Pancreas (tissue), 10 donors: ENCODE data around the gene DMWD. TPM values are rescaled to one million over a fixed set of nuclear protein-coding genes. Genes with fewer than 3 reads are reported as not detected.
A peak's percentile ranks its signal among the peaks of the same experiment; 100 is the strongest.
"Not testable (repeated sequence)": the region's sequence is repeated elsewhere in the genome, so short reads cannot be mapped to it uniquely, and the experiment has no call there.

Experiments
- ATAC-seq, 4 donors: fragments of 200-7000 bp; cut with Tn5 transposase; one replicate each; pipeline versions ENCODE4 v1.8.0 to v1.9.1; 2020; ENCODE audit warnings: mild to moderate bottlenecking in 4 of 4, moderate library complexity in 4 of 4
- DNase-seq, 6 donors: peaks; one replicate each; pipeline ENCODE4 v3.0.0-alpha.2; 2020
- FAIRE-seq: peaks from 2 replicates; lab custom pipeline; 2012; peaks lifted over from hg19 to GRCh38; lab: Jason Lieb, UNC
- H3K27ac ChIP-seq, 4 donors: fragments of 200-600 bp; sonication (generic); 1 replicate in 3 of 4; 2 replicates in 1 of 4; pipeline versions ENCODE4 v1.5.0 to v1.8.0; 2020
- H3K27me3 ChIP-seq, 4 donors: fragments of 200-600 bp; one replicate each; pipeline ENCODE4 v1.8.0; 2021
- H3K36me3 ChIP-seq, 3 donors: fragments of 200-600 bp; sonication (generic) in 1 of 3; one replicate each; pipeline versions ENCODE4 v1.5.0 to v1.8.0; 2020 to 2021
- H3K4me1 ChIP-seq, 3 donors: fragments of 200-600 bp; one replicate each; pipeline ENCODE4 v1.8.0; 2021
- H3K4me3 ChIP-seq, 4 donors: fragments of 200-600 bp; sonication (generic) in 2 of 4; one replicate each; pipeline versions ENCODE4 v1.5.0 to v1.8.0; 2020 to 2021
- H3K9me3 ChIP-seq, 4 donors: fragments of 200-600 bp; one replicate each; pipeline ENCODE4 v1.8.0; 2021
- CTCF ChIP-seq, 4 donors: fragments of 200-600 bp; sonication (generic) in 3 of 4; IDR thresholded peaks; one replicate each; pipeline versions ENCODE4 v1.5.0 to v1.8.0; 2021; ENCODE audit warnings: antibody characterized with exemption in 4 of 4
- WGBS, 2 donors: extraction: QIAGEN DNeasy Blood & Tissue Kit; methylation state at CpG; one replicate each; pipeline ENCODE4 v1.1.7; 2013; 5-methylcytosine and 5-hydroxymethylcytosine counted together
- intact Hi-C, 3 donors: fragments of 100-400 bp; cut with DNase I; formaldehyde crosslinking; loops; one replicate each; pipeline versions ENCODE4 v1.11.1 to v1.14.2; 2022
- polyA plus RNA-seq, 2 donors: library from polyadenylated mRNA; stranded (reverse); fragments of 200-250 nt; gene quantifications; one replicate each; pipeline ENCODE4 v1.2.3, GENCODE V29; 2013
- total RNA-seq, 6 donors: library from RNA; stranded (reverse); fragmentation: NEBNext Ultra II Directional in 4 of 6; extraction: Animal tissue kit (Norgen Biotek cat#: 25700) in 4 of 6; gene quantifications; one replicate each; pipeline versions ENCODE4 v1.2.1 to v1.2.4, GENCODE V29; 2021 to 2023
- donor health status: healthy with polysubstance abuse.
- donor health status: DM: no; HTN: no; CAD: no; lungs with moderate emphysema.
- donor health status: DM: no; HTN: no; CAD: no.
- donor health status: control.
- donor health status: control.
- donor health status: Bipolar disorder and iron deficiency.
- donor health status: DM: yes; HTN: yes; CAD: no.
- donor health status: DM: no; HTN: no; CAD: no.
- donor health status: DM: no; HTN: no; CAD: no.
- donor health status: DM: yes; HTN: yes; CAD: no.

DMWD gene
- total and polyA plus RNA-seq, 8 donors = 14.2 to 39.8 (median 18.6) TPM

GRCh38 chr19:45801603-45802175 is 9.0 kb upstream of the DMWD start:
- no peak overlapping the region for H3K4me3 ChIP-seq
- FAIRE-seq = no peak
- H3K27ac ChIP-seq = no peak overlapping the region
- no peak for DNase-seq
- no peak for ATAC-seq
- intact Hi-C loops = no loop called here
- TF ChIP-seq CTCF (IDR thresholded peaks at IDR 0.05) = no peak
- H3K27me3 ChIP-seq = no peaks in the 10 kb centered on the region
- peaks cover 0 to 7% (median 0%) of the 10 kb centered on the region in 3 donors for H3K4me1 ChIP-seq
- WGBS, 2 donors = 81 to 89% methylated on average over 7 of the region's 7 CpGs
- H3K36me3 ChIP-seq = no peaks in the 10 kb centered on the region
- H3K9me3 ChIP-seq = no peaks in the 10 kb centered on the region

- no peaks in the 10 kb centered on the region for H3K36me3 ChIP-seq
- peak in 2 of 6 donors; percentile 60 to 79 for DNase-seq
- no peak for TF ChIP-seq CTCF (IDR thresholded peaks at IDR 0.05)
Observed at GRCh38 chr19:45800070-45800553, 7.5 kb upstream of the DMWD start.

GRCh38 chr19:45799541-45799940 is 6.9 kb upstream of the DMWD start:
- peak in 1 of 4 donors; percentile 6 for ATAC-seq
- FAIRE-seq, H3K27me3 ChIP-seq, H3K27ac ChIP-seq, H3K4me3 ChIP-seq, H3K36me3 ChIP-seq, DNase-seq, H3K9me3 ChIP-seq, H3K4me1 ChIP-seq, intact Hi-C loops: not testable (repeated sequence)
- WGBS, 2 donors = 74 to 83% methylated on average over 5 of the region's 5 CpGs

More at GRCh38 chr19:45800070-45800553, 7.5 kb upstream of the DMWD start:
- 78 to 80% methylated on average over 8 of the region's 8 CpGs for WGBS, 2 donors
- ATAC-seq (no peak), FAIRE-seq (no peak)
- H3K4me3 ChIP-seq = no peak overlapping the region
- H3K27me3 ChIP-seq = no peaks in the 10 kb centered on the region
- intact Hi-C loops = no loop called here
- H3K4me1 ChIP-seq = peaks cover 0 to 7% (median 0%) of the 10 kb centered on the region in 3 donors
- no peaks in the 10 kb centered on the region for H3K9me3 ChIP-seq
- no peak overlapping the region for H3K27ac ChIP-seq

GRCh38 chr19:45798995-45799517 is 6.4 kb upstream of the DMWD start:
- Histone ChIP-seq H3K27me3 (no peaks in the 10 kb centered on the region), H3K4me1 (peaks cover 0 to 7% (median 0%) of the 10 kb centered on the region in 3 donors), H3K9me3 (no peaks in the 10 kb centered on the region), H3K27ac (no peak overlapping the region), H3K36me3 (no peaks in the 10 kb centered on the region), H3K4me3 (no peak overlapping the region)
- FAIRE-seq = no peak
- intact Hi-C loops = no loop called here
- peak in 3 of 6 donors; percentile 46 to 79 (median 75) for DNase-seq
- 3 to 4% methylated on average over 10 of the region's 10 CpGs for WGBS, 2 donors
- ATAC-seq = peak; percentile 75 to 95 (median 90)
- peak; percentile 60 to 91 (median 82) for TF ChIP-seq CTCF (IDR thresholded peaks at IDR 0.05)

GRCh38 chr19:45794627-45795026 is 2.0 kb upstream of the DMWD start:
- TF ChIP-seq CTCF (IDR thresholded peaks at IDR 0.05) = no peak
- no peak for ATAC-seq
- H3K4me1 ChIP-seq = peaks cover 7 to 9% (median 8%) of the 10 kb centered on the region in 3 donors
- WGBS, 2 donors = 63 to 86% methylated on average over 2 of the region's 2 CpGs
- intact Hi-C loops = no loop called here
- H3K27me3 ChIP-seq = no peaks in the 10 kb centered on the region
- no peak for FAIRE-seq
- no peaks in the 10 kb centered on the region for H3K9me3 ChIP-seq
- no peak for DNase-seq
- no peaks in the 10 kb centered on the region for H3K36me3 ChIP-seq
- H3K27ac ChIP-seq = no peak overlapping the region
- no peak overlapping the region for H3K4me3 ChIP-seq
